ENCODE data around the gene ZXDC.

ZXDC gene

DNA sequence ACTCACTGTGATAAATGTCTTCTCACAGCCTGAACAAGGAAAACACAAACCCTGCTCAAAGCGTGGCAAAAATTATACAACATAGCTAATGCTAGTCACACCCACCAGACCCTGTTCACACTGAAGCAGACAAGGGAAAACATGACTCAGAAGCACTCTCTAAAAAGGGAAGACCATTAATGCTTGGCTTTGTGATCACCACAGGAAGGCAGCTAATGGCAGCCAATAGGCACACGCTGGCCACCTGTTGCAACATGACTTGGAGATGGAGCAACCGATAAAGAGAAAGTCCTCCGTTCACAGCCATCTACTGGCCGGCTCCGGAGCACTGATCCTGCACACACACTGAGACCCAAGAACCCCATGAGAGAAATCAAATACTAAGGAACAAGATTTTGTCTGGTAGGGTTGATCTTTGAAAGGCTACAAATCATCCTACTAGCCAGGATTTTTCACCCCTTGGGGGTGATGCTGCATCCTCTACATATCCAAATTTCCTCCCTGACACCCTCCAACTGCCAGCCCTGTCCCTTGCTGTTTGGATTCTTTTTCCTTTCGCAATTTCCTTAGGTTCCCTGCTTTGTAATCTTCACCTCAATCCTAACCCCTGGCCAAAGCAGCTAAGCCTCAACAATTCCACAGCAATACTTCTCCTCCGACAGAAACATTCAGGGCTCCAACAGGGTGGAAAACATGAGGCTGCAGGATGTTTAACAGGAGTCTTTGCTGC is 3.2 kb downstream of the ZXDC start:
- no peak for DNase-seq

DNA sequence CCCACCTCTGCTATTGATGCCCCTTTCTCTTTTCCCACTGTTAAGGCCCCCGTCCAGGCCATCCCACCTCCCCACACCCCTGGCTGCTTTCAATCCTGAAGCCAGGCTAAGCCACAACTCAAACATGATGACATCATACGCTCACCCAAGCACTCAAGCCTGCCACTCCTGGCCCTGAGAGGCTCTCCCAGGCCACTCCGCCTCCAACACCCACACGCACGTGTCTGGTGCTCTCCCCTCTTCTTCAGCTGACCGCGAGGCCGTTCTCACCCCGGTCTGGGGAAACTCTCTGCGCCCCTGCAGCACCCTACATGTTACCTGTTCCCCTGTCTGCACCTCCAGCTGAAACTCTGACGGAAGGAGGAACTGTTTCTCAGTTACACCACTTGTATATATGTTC is 6.2 kb downstream of the ZXDC start:
- no peak for DNase-seq

DNA sequence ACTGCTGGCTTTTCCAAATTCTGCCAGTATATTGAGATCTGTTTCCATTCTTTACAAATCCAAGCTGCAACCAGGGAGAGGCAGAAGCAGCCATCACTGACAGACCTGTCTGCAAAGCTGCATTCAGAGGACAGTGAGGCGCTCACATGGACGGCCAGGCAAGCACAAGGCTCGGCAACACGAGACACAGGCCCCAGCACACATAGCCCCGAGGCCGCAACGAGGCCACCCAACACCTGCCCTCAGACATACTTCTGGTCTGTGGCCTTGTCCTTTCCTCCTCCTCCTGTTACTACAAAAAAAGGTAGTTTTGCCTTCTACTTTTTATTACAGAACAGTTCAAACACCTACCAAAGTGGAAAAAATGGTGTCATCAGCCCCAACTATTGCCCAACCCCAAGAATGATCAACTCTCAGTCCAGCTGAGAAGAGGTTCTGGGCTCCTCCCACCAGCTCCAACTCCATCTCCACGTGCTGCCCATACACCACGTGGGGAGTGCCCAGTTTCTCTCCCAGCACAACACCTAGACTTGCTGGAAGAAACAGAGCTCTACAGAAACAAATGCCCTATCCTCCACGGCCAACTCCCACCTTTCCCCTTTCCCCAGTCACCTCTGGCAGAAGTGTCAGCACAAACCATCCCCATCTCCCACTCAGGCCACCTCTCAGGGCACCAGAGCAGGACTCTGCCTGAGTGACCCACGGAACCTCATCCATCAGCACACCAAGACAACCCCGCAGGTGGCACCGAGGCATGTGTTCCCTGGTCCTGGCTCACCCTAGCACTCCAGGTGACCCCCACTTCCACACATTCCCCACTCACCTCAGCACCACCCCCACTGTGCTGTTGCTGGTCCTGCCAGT is 7.4 kb downstream of the ZXDC start:
- DNase-seq: no peak

DNA sequence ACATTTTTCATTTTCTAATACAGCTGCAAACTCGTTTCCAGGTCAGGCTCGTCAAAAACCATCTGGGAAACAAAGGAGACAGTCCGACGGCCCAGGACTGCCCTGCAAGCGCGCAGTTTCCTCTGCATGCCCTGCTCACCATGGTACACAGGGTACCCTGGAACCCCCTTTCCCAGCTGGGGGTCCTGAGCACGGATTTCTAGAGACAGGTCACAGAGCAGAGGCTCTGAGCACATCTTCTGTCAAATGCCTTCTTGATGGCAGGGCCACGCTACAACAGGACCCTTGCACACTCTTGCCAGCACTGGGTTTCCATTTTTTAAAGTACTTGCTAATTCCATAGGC is 8.1 kb downstream of the ZXDC start:
- no peak for DNase-seq

DNA sequence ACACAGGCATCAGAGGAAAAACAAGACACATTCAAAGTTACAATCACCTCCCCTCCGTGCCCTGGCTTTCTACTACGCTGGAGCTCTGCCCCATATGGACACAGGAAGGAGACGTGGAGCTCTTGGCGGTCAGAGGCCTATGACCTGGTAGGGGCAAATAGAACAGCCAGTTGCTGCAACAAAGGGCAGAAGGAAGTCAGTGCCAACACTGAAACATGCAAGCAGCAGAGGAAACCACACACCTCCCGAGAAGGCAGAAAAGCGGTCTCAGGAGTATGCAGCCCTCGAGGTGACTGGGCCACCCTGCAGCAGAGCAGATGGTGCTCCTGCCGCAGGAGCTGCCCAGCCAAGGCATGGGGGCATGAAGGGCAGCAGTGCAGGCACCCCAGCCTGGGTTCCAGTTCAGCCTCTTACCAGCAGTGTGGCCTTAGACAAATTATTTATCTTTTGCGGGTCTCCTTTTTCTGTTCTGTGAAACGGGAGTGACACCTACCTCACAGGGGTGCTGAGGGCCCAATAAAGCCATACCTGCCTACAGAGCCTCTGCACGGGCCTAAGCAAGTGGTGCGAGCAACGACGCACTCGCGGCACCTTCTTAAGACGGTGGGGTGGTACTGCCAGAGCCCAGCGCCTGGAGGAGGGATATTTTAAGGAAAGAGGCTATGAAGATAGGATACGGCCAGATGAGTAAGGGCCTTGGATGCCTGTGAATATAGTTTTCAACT is 8.6 kb downstream of the ZXDC start:
- DNase-seq: no peak

DNA sequence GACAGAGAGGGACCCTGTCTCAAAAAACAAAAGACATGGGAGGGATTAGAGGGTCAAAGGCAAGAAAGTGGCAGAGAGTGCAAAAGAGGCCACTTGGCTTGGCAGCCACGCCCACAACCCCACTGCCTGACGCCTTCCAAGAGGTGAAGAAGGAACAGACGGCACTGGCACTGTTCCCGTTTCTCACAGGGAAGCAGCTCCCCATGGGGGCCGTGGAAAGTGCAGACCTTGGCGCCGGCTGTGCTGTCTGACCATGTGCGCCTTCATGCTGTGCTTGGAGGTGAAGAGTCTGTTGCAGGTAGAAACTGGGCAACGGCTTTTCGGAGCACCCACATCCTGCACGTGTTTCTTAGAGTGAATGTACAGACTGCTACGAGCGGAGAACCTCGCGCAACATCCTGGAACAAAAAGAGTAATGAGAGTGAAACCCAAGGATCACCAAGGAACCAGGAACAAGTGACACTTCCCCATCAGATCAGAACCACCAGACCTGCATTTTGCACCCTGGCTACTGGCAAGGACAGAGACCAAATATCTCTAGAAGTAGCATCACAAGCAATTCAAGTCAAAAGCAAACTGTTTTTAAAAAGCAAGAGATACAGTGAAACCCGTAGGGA is 9.7 kb downstream of the ZXDC start:
- no peak for DNase-seq

DNA sequence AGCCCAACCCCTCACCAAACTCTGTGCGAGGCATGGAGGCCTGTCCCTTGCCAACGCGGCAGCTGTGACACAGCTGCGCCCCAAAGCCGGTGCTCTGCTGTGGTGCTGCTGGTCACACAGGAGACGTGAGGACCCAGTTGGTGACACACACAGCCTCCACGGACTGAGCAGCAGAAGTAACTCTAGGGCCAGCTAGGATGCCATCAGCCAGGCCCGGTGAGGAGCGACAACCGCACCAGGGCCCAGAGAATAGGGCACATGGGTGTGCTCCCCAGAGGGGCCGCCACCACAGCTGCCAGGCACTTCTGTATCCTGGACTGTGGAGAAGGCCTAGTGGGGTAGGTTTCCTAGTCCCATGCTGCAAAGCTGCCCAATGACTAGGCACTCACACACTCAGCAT is 10.7 kb downstream of the ZXDC start:
- no peak for DNase-seq

DNA sequence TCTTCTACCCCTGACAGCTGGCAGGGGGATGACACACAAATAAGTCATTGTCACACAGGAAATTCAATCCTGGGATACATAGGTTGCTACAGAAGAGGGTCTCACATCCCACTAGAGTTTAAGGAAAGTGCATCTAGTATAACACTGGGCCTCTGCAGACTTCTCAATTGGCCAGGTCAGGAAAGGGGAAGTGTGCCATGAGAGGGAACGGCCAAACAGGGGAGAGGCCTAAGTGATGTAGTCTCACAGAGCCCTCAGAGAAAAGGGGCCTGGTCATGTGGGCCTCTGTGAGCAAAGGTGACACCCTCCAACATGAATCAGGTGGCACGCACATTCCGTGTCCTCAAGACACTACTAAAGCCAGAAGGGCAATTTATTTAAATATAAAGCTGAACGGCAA is 11.2 kb downstream of the ZXDC start:
- no peak for DNase-seq

DNA sequence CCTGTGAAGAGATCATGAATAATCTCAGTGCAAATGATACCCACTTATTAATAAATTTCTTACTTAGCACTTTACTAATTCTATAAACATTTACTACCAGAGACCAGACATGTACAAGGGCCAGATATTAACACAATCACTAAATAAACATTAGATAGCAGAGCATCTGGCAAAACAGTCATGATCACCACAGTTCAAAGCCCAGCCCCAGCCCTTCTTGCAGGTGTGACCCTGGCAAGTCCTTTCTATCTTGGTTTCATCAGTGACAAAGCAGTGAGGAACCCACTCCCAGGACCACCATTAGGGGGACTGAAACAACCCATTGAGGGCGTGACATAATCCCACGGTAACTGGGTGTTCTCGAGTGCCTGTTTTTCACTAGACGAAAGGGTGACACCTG is 11.6 kb downstream of the ZXDC start:
- DNase-seq: no peak

DNA sequence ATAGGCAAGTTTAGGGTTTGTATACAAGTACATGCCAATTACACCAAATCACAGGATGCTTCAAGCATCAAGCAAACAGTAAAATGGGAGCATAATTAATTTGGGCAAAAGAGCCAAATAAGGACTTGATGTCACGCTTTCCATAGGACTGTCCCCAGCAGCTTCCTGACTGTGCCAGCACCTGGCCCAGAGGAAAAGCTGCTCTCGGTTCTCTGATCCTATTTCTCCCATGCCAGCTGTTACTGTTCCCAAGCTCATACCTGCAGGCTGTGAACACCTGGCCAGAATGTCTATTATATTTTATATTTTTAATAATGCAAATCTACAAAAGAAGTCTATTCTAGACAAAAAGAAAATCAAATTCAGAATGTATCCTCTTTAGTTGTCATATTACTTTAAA is 12.2 kb downstream of the ZXDC start:
- no peak for DNase-seq

DNA sequence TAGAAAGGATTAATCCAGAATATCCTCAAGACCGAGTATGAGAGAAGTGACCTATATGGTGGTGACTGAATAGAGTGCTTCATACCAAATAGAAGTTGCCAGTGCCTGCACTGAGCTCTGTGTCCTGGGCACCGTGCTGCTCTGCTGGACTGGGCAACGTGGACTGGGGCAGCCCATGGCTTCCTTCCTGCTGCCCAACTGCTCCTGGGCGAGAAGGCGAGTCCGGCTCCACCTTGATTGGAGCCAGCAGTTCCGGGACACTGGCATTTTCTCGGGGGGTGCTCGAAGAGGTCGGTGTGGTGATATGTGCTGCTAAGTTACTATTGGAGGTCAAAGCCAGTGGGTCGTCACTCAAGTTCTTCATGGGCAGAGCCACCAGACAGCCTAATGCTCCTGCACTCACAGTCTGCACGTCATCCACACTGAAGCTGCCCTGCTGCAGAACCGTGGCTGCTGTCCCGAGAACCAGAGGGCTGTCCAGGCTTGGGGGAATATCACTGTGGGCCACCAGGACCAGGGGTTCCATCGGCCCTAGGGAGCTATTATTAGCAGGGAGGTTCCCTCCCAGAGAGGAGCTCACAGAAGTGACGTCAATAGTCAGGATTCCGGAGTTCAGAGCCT is 14.1 kb downstream of the ZXDC start:
- DNase-seq: no peak

DNA sequence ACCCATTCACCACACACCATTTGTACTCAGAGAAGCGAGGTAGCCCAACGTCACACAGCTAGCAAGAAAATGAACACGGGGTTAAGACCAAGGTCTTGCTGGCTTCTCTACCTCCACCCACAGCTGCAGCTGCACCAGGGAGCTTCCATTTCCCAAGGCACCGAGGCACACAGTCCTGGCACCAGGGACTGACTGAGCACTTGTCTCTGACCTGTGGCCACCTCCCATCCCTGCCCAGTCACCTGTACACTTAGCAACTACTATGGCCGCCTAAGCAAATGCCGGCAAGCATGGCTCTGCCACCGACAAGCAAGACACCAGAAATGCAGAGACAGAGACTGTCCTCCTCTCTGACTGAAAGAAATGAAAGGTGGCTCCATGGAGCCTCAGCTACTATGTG is 15.3 kb downstream of the ZXDC start:
- no peak for DNase-seq

DNA sequence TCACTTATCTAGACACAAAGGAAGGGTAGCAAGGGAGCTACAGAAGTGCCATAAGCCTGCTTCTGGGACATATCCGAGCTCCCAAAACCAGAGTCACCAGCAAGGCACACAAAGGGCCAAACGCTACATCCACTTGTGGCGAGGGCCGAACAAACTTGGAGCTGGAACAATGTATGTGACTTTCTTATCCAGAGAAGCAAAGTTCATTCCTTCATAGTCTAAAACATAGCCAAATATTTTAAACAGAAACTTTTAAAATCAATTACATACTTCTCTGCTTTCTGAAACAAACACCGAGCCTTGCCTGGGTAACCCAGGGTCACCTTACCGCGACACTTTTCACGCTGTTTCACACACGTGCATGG is 15.9 kb downstream of the ZXDC start:
- DNase-seq: no peak

DNA sequence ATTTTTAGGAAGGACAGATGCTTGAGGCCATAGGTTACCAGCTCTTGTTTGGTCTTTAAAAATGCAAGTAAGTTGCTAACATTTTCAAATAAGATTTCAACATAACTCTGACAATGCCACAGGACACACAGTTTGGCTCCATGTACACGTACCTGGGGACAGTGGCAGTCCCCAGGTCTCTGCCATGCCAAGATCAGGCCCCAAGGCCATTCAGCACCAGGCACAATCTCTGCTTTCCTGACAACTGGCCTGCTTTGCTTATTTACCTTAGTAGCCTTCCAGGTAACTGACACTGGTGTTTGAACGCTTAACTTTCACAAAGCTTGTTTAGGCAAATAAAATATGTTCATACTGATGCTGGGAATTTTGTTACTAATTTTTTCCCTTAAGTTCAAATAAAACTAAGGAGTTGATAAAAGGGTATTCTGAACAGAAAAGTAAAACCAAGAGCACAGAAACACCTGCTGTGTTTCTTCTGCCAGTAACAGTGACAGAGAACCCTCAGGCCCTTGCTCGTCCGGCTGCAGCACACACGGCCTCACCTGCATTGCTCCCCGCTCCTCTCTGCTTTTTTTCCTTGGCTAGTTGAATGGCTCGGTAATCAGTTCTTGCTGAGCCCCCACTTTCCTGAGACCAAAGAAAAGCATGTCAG is 16.5 kb downstream of the ZXDC start:
- DNase-seq: no peak

DNA sequence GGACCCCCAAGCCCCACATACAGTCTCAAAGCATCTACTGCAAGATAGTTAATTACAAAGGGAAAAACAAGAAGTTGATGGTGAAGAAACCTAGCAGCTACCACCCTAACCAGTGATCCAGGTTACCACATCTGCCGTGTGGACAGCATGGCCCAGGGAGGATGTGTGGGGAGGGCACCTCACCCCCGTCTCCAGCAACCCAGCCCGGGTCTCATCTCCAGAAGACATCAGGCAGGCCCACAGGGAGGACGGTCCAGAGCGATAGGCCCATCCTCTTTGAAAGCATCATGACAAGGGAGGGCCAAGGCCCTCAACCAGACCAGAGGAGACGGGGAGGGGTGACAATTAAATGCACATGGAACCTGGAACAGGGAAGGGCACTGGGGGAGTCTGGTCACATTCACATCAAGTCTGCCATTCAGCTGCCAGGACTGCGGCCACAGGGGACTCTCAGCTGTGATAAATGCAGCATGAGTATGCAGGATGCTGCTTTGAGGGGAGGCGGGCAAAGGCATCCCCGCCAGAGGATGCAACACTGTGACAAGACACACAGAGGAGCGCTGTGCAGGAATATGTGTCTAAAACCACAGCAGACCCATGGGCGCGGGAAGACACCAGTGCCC is 18.8 kb downstream of the ZXDC start:
- no peak for DNase-seq

DNA sequence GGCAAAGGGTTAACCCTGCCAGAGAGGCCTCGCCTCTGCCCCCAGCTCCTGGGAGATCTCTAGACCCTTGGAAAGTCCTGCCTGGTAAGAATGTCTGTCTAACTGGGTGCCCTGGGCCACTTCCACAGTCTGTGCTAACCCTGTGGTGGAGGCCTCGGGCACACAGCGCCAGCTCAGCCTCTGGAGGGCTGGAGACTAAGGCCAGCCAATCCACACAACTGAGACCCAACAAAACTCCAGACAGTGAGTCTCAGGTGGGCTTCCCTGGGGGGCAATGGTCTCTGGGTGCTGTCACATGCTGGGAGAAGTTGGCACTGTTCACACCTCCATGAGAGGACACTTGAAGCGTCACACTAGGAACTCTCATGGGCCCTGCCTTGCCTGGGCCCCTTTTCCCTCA is 19.5 kb downstream of the ZXDC start:
- no peak for DNase-seq

DNA sequence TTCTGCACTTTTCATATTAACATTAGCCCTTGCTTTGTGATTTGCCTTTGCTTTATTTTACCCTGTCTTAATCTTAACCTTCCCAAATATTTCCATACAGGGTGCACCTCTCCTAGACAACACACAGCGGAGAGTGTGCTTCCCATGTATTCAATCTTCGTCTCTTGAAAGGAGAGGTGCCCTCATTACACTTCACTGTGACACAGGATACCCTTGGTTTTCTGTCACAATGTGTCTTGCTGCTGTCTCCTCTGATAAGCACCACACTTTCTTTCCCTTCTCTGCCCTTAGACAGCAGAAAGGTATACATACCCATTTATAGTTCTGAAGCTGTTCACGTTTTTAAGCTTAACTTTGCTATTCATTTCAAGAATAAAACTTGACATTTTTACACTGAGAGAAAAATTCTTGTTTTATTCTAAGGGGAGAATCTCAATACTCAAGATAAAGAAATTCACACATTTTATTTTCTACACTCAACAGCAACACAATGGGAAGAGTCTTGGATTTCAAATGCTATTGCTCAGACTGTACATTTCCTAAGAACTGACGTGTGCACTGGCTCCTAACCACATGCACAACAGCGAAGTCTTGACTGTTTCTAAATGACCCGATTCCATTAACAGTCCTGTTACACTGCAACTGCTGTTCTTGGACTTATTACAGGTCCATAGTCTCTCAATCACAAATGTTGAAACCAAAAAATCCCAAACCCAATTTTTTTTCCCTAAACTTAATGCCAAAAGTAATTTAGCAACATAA is 21.1 kb downstream of the ZXDC start:
- no peak for DNase-seq

DNA sequence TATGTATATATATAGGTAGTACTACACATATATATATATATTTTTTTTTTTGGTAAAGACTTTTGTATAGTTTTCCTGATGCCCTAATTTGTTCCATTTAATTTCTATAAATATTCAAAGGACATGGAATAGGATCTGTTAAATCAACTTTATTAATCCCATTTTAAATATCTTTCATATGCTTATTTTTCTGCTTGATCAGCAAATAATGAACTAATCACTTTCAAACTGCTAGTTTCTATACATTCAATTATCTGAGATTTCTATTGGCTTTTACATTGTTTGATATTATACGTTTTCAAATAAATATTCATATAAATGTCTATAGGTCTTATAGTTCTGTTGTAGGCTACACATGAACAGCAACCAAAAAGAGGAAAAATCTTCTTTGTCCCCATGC is 21.7 kb downstream of the ZXDC start:
- DNase-seq: no peak

DNA sequence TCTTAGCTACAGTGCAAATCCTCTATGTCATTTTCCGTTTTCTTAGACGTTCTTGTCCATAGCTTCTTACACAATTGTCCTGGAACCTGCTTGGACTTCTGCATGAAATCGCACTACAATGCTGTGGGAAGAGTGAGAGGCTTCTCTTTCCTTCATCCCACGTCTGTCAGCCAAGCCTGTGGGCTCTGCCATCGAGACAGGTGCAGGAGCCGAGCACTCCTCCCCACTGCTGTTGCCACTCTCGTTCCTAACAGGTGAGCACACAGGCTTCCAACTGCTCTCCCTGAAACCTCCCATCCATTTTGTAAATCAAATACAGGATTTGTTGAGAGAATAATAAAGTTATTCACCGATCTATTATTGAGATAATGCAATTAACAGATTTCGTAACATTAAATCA is 23.5 kb downstream of the ZXDC start:
- DNase-seq: no peak

DNA sequence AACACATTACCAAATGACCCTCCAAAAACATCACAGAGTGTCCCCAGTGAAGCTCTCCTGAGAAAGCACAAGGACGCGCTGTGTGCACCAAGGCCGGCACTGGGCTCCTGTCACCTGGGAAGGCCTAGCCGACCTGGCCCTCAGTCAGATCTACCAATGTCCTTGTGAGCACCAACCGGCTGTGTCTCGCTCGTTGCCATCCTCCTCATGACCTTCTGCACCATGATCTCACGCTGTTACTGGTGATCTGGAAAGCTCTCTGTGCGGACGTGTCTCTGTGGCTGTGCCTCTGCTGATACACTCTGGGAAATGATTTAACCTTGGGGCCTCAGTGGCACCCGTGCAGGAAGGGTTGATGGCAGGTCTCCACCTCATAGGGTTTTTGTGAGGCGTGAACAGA is 24.2 kb downstream of the ZXDC start:
- DNase-seq: no peak

DNA sequence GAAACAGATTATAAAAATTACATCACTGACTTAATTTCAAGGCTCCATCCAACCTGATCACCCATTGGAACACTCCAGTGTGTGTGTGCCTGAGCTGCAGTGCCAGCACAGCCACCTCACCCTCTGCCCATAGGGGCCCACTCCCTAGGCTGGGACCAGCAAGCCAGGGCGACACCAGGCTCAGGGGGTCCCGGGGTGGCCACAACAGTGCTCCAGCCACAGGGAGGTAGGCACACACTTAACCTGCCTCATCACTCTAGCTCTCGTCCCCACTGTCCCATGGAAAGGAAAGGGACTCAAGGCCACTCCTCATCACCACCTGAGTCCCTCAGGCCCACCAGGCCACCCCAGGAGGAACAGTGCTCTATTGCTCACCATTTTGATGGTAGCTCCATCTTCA is 24.9 kb downstream of the ZXDC start:
- no peak for DNase-seq

All from activated T-cell treated with anti-CD3 and anti-CD28 coated beads for 4 hours (primary cell).